Fibroblast of lung (primary cell): ENCODE results near the gene EFCAB6. TPM values are rescaled to one million over a fixed set of nuclear protein-coding genes. Genes with fewer than 3 reads are reported as not detected.

ENCODE experiments used
- DNase-seq, 2 donors: peaks; one replicate each; pipeline versions ENCODE4 v3.0.0 to v3.0.0-alpha.2; 2010; ENCODE audit warnings: low read depth in 2 of 2
- H2AFZ ChIP-seq: 2 replicates; pipeline ENCODE4 v1.5.1; 2012; ENCODE audit warnings: low read length, control low read depth, inconsistent platforms
- H3K27ac ChIP-seq: 2 replicates; pipeline ENCODE4 v1.5.1; 2011; ENCODE audit warnings: low read length, control low read depth; ENCODE audit not compliant: insufficient read depth
- H3K27me3 ChIP-seq: 2 replicates; pipeline ENCODE4 v1.5.1; 2011; ENCODE audit warnings: mild to moderate bottlenecking, low read length; ENCODE audit not compliant: control insufficient read depth, insufficient read depth
- H3K36me3 ChIP-seq: 2 replicates; pipeline ENCODE4 v1.5.1; 2011; ENCODE audit warnings: low read length; ENCODE audit not compliant: control insufficient read depth, insufficient read depth
- H3K4me1 ChIP-seq: 2 replicates; pipeline ENCODE4 v1.5.1; 2011; ENCODE audit warnings: low read length; ENCODE audit not compliant: control insufficient read depth, insufficient read depth; ENCODE audit errors: extremely low read depth
- H3K4me2 ChIP-seq: 2 replicates; pipeline ENCODE4 v1.5.1; 2011; ENCODE audit warnings: low read length, control low read depth; ENCODE audit not compliant: insufficient read depth; ENCODE audit errors: extremely low read depth
- H3K4me3 ChIP-seq, 4 experiments: fragments of 200-600 bp in 1 of 4; sonication (generic) in 1 of 4; replicated peaks in 1 of 4; 2 replicates each; pipeline ENCODE4 v1.5.1; 2011 to 2016; ENCODE audit warnings: low read length in 4 of 4, low read depth in 3 of 4, mild to moderate bottlenecking in 3 of 4, control low read depth in 2 of 4, inconsistent platforms in 1 of 4, mixed read lengths in 1 of 4; ENCODE audit not compliant: insufficient read depth in 1 of 4; ENCODE audit errors: control extremely low read depth in 1 of 4
- H3K79me2 ChIP-seq: 2 replicates; pipeline ENCODE4 v1.5.1; 2012; ENCODE audit warnings: mild to moderate bottlenecking, low read length, inconsistent platforms; ENCODE audit not compliant: control insufficient read depth, insufficient read depth
- H3K9ac ChIP-seq: 2 replicates; pipeline ENCODE4 v1.5.1; 2011; ENCODE audit warnings: mild to moderate bottlenecking, low read length, control low read depth; ENCODE audit not compliant: insufficient read depth
- H3K9me3 ChIP-seq: 2 replicates; pipeline ENCODE4 v1.5.1; 2012; ENCODE audit warnings: low read depth, low read length; ENCODE audit not compliant: control insufficient read depth, insufficient read depth
- H4K20me1 ChIP-seq: 2 replicates; pipeline ENCODE4 v1.5.1; 2011; ENCODE audit warnings: low read length; ENCODE audit not compliant: control insufficient read depth, insufficient read depth; ENCODE audit errors: extremely low read depth
- CTCF ChIP-seq, 2 donors: IDR thresholded peaks in 1 of 2; conservative IDR thresholded peaks in 1 of 2; 1 replicate in 1 of 2; 2 replicates in 1 of 2; pipeline ENCODE4 v1.5.1; 2011 to 2012; ENCODE audit warnings: low read length in 2 of 2, control low read depth in 1 of 2, inconsistent platforms in 1 of 2, low read depth in 1 of 2, mild to moderate bottlenecking in 1 of 2
- EZH2 ChIP-seq: IDR thresholded peaks from 2 replicates; pipeline ENCODE4 v1.5.1; 2012; ENCODE audit warnings: low read length, control low read depth, mild to moderate bottlenecking; ENCODE audit errors: missing control alignments
- polyA plus RNA-seq, 2 donors: library from polyadenylated mRNA; depleted of rRNA in 1 of 2; stranded (reverse) in 1 of 2; unstranded in 1 of 2; fragments of >200 nt; gene quantifications; 2 replicates each; pipeline ENCODE4 v1.2.1, GENCODE V29; 2011 to 2012; ENCODE audit warnings: missing spikeins in 1 of 2
- total RNA-seq: library from RNA; depleted of rRNA; stranded (reverse); fragments of >200 nt; gene quantifications from 2 replicates; pipeline ENCODE4 v1.2.1, GENCODE V29; 2014

EFCAB6 gene
- total and polyA plus RNA-seq, 2 donors (not counting 1 experiment from before 2014, with no cell fraction given): 1.0 to 1.5 TPM

DNA sequence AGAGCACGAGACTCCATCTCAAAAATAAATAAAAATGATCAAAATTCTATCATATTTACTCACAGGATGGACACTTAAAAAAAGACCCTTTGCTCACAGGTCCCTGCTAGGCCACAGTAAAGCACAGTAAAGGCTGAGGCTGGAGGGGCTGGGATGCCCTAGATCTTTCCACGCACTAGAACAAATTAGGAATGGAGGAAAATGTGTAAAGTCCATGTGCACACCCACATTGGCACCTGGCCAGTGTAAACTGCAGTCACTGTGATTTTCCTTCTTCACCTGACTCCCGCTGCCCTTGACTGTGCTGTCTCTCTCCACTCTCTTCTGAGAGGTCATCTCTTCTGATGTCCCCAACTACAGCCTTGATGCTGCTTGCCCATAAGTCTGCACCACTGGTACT, 195.5 kb downstream of the EFCAB6 start:
- DNase-seq: no peak
- H3K27ac ChIP-seq: no peak overlapping the region

DNA sequence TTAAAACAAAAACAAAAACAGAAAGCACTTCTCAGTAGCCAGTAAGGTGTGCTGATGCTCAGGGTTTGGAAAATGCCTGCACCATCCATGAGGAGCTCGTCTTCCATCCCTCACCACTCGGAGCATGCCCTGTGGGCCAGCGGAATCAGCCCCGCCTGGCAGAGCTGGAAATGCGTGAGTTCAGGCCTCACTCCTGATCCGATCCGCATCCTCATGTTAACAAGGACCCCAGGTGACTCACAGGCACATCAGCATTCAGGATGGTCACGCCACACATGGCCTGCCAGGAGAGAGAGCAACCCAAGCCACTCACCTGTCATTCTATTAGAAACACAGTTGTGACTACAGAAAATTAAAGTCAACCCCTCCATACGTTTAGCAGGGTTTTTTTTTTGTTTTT, 211.8 kb downstream of the EFCAB6 start:
- Histone ChIP-seq H3K36me3 (no peaks in the 10 kb centered on the region), H3K27me3 (no peaks in the 10 kb centered on the region), H3K4me2 (no peak overlapping the region), H2AFZ (no peak overlapping the region), H4K20me1 (no peaks in the 10 kb centered on the region), H3K79me2 (no peaks in the 10 kb centered on the region), H3K9ac (no peak overlapping the region), H3K9me3 (no peaks in the 10 kb centered on the region), H3K4me3 (no peak overlapping the region), H3K27ac (no peak overlapping the region), H3K4me1 (no peaks in the 10 kb centered on the region)
- no peak for DNase-seq
- TF ChIP-seq EZH2 (no peak), CTCF (conservative IDR thresholded peaks at IDR 0.05 in 1 of 2, IDR thresholded peaks at IDR 0.05 in 1 of 2; ENCODE audit: low read depth in 1 of 2, low read length in 2 of 2) (no peak)

More for the DNA sequence above, 195.5 kb downstream of the EFCAB6 start:
- Histone ChIP-seq H4K20me1 (no peaks in the 10 kb centered on the region), H2AFZ (no peak overlapping the region), H3K27me3 (no peaks in the 10 kb centered on the region), H3K9me3 (no peaks in the 10 kb centered on the region), H3K9ac (no peak overlapping the region), H3K4me2 (no peak overlapping the region), H3K36me3 (no peaks in the 10 kb centered on the region), H3K79me2 (no peaks in the 10 kb centered on the region), H3K4me1 (no peaks in the 10 kb centered on the region), H3K4me3 (no peak overlapping the region)
- TF ChIP-seq CTCF (conservative IDR thresholded peaks at IDR 0.05 in 1 of 2, IDR thresholded peaks at IDR 0.05 in 1 of 2; ENCODE audit: low read depth in 1 of 2, low read length in 2 of 2) (no peak), EZH2 (no peak)

- no peaks in the 10 kb centered on the region for H3K27me3 ChIP-seq
- H3K27ac ChIP-seq: no peak overlapping the region
- no peaks in the 10 kb centered on the region for H4K20me1 ChIP-seq
- H3K79me2 ChIP-seq: no peaks in the 10 kb centered on the region
- H3K4me3 ChIP-seq: no peak overlapping the region
- no peak overlapping the region for H3K4me2 ChIP-seq
- no peaks in the 10 kb centered on the region for H3K9me3 ChIP-seq
- H3K36me3 ChIP-seq: no peaks in the 10 kb centered on the region
- no peak for DNase-seq
- H3K4me1 ChIP-seq: no peaks in the 10 kb centered on the region
- peak in 1 of 2 donors; percentile 19 for TF ChIP-seq CTCF (conservative IDR thresholded peaks at IDR 0.05 in 1 of 2, IDR thresholded peaks at IDR 0.05 in 1 of 2; ENCODE audit: low read depth in 1 of 2, low read length in 2 of 2)
- TF ChIP-seq EZH2: no peak
- H3K9ac ChIP-seq: no peak overlapping the region
- H2AFZ ChIP-seq: no peak overlapping the region
Measured at GRCh38 chr22:43592476-43592875, 219.6 kb downstream of the EFCAB6 start.
